H1 (cell line): ENCODE measurements around the gene STARD7. TPM values are rescaled to one million over a fixed set of nuclear protein-coding genes. Genes with fewer than 3 reads are reported as not detected.

Experiments
- FOSL1 ChIP-seq: IDR thresholded peaks from 2 replicates; pipeline ENCODE4 v1.6.1; 2011; ENCODE audit warnings: mild to moderate bottlenecking, low read depth, low read length, moderate library complexity; ENCODE audit not compliant: insufficient read depth
- GTF2F1 ChIP-seq: IDR thresholded peaks from 2 replicates; pipeline ENCODE4 v1.6.1; 2012; ENCODE audit warnings: low read depth, low read length, improper control_type of control experiment, borderline replicate concordance
- POU5F1 ChIP-seq: IDR thresholded peaks from 2 replicates; pipeline ENCODE4 v1.6.1; 2011; ENCODE audit warnings: low read depth, mild to moderate bottlenecking, low read length, moderate library complexity
- RBBP5 ChIP-seq: IDR thresholded peaks from 2 replicates; pipeline ENCODE4 v1.7.1; 2012; ENCODE audit warnings: low read depth, mild to moderate bottlenecking, inconsistent platforms, low read length, moderate library complexity, borderline replicate concordance
- polyA plus RNA-seq, 7 experiments: library from polyadenylated mRNA; depleted of rRNA in 3 of 7; stranded (reverse) in 5 of 7; unstranded in 2 of 7; fragments of >200 nt in 5 of 7; fragments of 200-250 nt in 2 of 7; gene quantifications; 1 replicate in 5 of 7; 2 replicates in 1 of 7; 4 replicates in 1 of 7; pipeline versions ENCODE4 v1.2.1 to v1.2.3, GENCODE V29; 2011 to 2013; ENCODE audit warnings: missing spikeins in 2 of 7, mixed read lengths in 2 of 7
- total RNA-seq: library from RNA; stranded (reverse); fragmentation: NEBNext Ultra II Directional; extraction: Animal tissue kit (Norgen Biotek cat#: 25700); gene quantifications from 2 replicates; pipeline ENCODE4 v1.2.1, GENCODE V29; 2021
- TF ChIP-seq, protein P1 (sequence below): IDR thresholded peaks from 2 replicates; pipeline ENCODE4 v1.6.1; 2012; ENCODE audit warnings: inconsistent platforms

The STARD7 gene
- total and polyA plus RNA-seq, 2 of the 8 experiments (the other 6 are each of a cell fraction or from before 2014, with no cell fraction given): 89.1 to 200 TPM

GRCh38 chr2:96145036-96145847 lies 63.4 kb downstream of the STARD7 start, which contains the start of gene DUSP2 (continued):
- TF ChIP-seq GTF2F1 (no peak), FOSL1 (no peak), RBBP5 (peak; percentile 73; the same call in 1 of the 2 replicates), POU5F1 (no peak)
- TF ChIP-seq, protein P1, sequence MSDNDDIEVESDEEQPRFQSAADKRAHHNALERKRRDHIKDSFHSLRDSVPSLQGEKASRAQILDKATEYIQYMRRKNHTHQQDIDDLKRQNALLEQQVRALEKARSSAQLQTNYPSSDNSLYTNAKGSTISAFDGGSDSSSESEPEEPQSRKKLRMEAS: peak; percentile 95
- TF ChIP-seq, all 59 proteins: peak for 19
